G401.6 (cell line): ENCODE measurements around the gene SPTBN5.
"Not testable (repeated sequence)": the region's sequence is repeated elsewhere in the genome, so short reads cannot be mapped to it uniquely, and the experiment has no call there.

ENCODE experiments used
- FAIRE-seq: peaks from 2 replicates; lab custom pipeline; 2012; peaks lifted over from hg19 to GRCh38; lab: Jason Lieb, UNC

The SPTBN5 gene

GRCh38 chr15:41843571-41843970 is 50.3 kb downstream of the SPTBN5 start:
- FAIRE-seq: no peak

- no peak for FAIRE-seq
Observed at GRCh38 chr15:41842229-41842628, 51.6 kb downstream of the SPTBN5 start.

- no peak for FAIRE-seq
Observed at GRCh38 chr15:41841131-41841530, 52.7 kb downstream of the SPTBN5 start.

GRCh38 chr15:41840673-41841072 is 53.2 kb downstream of the SPTBN5 start:
- no peak for FAIRE-seq

GRCh38 chr15:41839781-41840491 is 53.9 kb downstream of the SPTBN5 start:
- no peak for FAIRE-seq

- FAIRE-seq: no peak
Observed at GRCh38 chr15:41838400-41838897, 55.4 kb downstream of the SPTBN5 start, which contains the start of gene PLA2G4B. Gene PLA2G4B (plus strand): TSS chr15:41838847. CDS start chr15:41838914, 67 bp downstream.

GRCh38 chr15:41836713-41837454 is 57.0 kb downstream of the SPTBN5 start:
- FAIRE-seq: no peak

- no peak for FAIRE-seq
Observed at GRCh38 chr15:41836073-41836472, 57.8 kb downstream of the SPTBN5 start.

GRCh38 chr15:41834096-41834495 is 59.8 kb downstream of the SPTBN5 start:
- no peak for FAIRE-seq

GRCh38 chr15:41832875-41833274 is 61.0 kb downstream of the SPTBN5 start:
- no peak for FAIRE-seq

GRCh38 chr15:41832208-41832607 is 61.6 kb downstream of the SPTBN5 start:
- FAIRE-seq: no peak

GRCh38 chr15:41831291-41831690 is 62.6 kb downstream of the SPTBN5 start:
- not testable (repeated sequence) for FAIRE-seq

- no peak for FAIRE-seq
Observed at GRCh38 chr15:41829959-41830646, 63.8 kb downstream of the SPTBN5 start.

- FAIRE-seq: no peak
Observed at GRCh38 chr15:41828807-41829141, 65.1 kb downstream of the SPTBN5 start.

- FAIRE-seq: no peak
Observed at GRCh38 chr15:41827880-41828806, 65.7 kb downstream of the SPTBN5 start, which contains the start of gene JMJD7. Gene JMJD7 (plus strand): TSS chr15:41828092. CDS start chr15:41828125, 33 bp downstream.

- no peak for FAIRE-seq
Observed at GRCh38 chr15:41827290-41827879, 66.5 kb downstream of the SPTBN5 start.

GRCh38 chr15:41825572-41826535 is 68.0 kb downstream of the SPTBN5 start:
- no peak for FAIRE-seq

- FAIRE-seq: no peak
Observed at GRCh38 chr15:41825145-41825544, 68.7 kb downstream of the SPTBN5 start.

- no peak for FAIRE-seq
Observed at GRCh38 chr15:41824062-41824745, 69.6 kb downstream of the SPTBN5 start.

GRCh38 chr15:41823502-41823901 is 70.4 kb downstream of the SPTBN5 start:
- FAIRE-seq: no peak
